ENCODE data around the gene SLC26A2.
A peak's percentile ranks its signal among the peaks of the same experiment; 100 is the strongest.
"Not testable (repeated sequence)": the region's sequence is repeated elsewhere in the genome, so short reads cannot be mapped to it uniquely, and the experiment has no call there.

SLC26A2 gene

DNA sequence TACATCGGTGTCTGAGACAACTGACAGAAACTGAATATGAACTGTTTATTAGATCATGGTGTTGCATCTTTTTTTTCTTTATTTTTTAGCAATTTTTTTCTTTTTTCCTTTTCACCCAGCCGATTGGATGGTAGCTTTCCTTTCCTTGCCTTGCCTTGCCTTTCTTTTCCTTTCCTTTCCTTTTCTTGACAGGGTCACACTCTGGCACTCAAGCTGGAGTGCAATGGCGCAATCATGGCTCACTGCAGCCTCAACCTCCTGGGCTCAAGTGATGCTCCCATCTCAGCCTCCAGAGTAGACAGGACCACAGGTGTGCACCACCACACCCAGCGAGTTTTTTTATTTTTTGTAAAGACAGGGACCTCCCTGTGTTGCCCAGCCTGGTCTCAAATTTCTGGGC is 18.8 kb upstream of the SLC26A2 start:
- Histone ChIP-seq H3K4me3 (ENCODE audit: low read length) (no peak overlapping the region), H3K36me3 (ENCODE audit: insufficient read depth, low read length) (no peaks in the 10 kb centered on the region), H3K9me3 (ENCODE audit: low read length) (no peaks in the 10 kb centered on the region), H3K4me1 (ENCODE audit: insufficient read depth, low read length) (peaks cover 9% of the 10 kb centered on the region), H3K27me3 (ENCODE audit: insufficient read depth, low read length) (no peaks in the 10 kb centered on the region), H2AFZ (ENCODE audit: low read depth, low read length) (no peak overlapping the region)

DNA sequence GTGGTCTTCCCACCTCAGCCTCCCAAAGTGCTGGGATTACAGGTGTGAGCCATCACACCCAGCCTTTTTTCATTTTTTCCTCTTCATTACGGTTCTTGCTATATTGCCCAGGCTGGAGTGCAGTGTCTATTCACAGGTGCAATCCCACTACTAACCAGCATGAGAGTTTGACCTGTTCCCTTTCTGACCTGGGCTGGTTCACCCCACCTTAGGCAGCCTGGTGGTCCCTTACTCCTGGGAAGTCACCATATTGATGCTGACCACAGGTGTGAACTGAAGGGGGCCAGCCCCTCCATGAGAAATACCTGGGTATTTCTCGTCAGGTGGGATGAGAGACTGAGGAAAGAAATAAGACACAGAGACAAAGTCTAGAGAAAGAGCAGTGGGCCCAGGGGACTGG is 18.4 kb upstream of the SLC26A2 start:
- Histone ChIP-seq H3K9me3 (ENCODE audit: low read length) (no peaks in the 10 kb centered on the region), H3K4me3 (ENCODE audit: low read length) (no peak overlapping the region), H3K36me3 (ENCODE audit: insufficient read depth, low read length) (no peaks in the 10 kb centered on the region), H3K4me1 (ENCODE audit: insufficient read depth, low read length) (peaks cover 9% of the 10 kb centered on the region), H2AFZ (ENCODE audit: low read depth, low read length) (no peak overlapping the region), H3K27me3 (ENCODE audit: insufficient read depth, low read length) (no peaks in the 10 kb centered on the region)

DNA sequence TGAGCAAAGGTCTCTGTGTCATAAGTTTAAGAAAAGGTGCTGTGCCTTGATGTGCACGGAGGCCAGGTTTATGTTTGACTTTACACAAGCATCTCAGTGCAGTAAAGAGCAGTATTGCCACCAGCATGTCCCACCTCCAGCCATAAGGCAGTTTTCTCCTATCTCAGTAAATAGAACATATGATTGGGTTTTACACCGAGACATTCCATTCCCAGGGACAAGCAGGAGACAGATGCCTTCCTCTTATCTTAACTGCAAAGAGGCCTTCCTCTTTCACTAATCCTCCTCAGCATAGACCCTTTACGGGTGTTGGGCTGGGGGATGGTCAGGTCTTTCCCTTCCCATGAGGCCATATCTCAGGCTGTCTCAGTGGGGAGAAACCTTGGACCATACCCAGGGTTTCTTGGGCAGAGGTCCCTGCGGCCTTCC is 17.8 kb upstream of the SLC26A2 start:
- not testable (repeated sequence) for H3K9me3 ChIP-seq (ENCODE audit: low read length); H3K27me3 ChIP-seq (ENCODE audit: insufficient read depth, low read length); H3K4me3 ChIP-seq (ENCODE audit: low read length); H3K4me1 ChIP-seq (ENCODE audit: insufficient read depth, low read length); H3K36me3 ChIP-seq (ENCODE audit: insufficient read depth, low read length); H2AFZ ChIP-seq (ENCODE audit: low read depth, low read length)

DNA sequence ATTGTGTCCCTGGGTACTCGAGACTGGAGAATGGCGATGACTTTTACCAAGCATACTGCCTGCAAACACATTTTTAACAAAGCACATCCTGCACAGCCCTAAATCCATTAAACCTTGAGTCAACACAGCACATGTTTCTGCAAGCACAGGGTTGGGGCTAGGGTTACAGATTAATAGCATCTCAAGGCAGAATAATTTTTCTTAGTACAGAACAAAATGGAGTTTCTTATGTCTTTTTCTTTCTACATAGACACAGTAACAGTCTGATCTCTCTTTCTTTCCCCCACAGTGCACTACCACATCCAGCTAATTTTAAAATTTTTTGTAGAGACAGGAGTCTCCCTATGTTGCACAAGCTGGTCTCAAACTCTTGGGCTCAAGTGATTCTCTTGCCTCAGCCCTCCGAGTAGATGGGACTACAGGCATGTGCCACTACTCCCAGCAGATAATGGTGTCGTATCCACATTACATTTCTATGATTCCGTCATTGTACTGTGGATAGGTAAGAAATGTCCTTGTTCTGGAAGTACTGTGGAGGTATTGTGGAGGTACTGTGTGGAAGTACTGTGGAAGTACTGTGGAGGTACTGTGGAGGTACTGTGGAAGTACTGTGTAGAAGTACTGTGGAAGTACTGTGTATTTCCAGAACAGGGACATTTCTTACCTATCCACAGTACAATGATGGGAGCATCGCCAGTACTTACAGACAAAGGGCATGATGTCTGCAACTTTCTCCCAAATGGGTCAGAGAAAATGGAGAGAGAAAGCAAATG is 17.2 kb upstream of the SLC26A2 start:
- H3K9me3 ChIP-seq (ENCODE audit: low read length); H3K4me3 ChIP-seq (ENCODE audit: low read length); H3K36me3 ChIP-seq (ENCODE audit: insufficient read depth, low read length); H3K27me3 ChIP-seq (ENCODE audit: insufficient read depth, low read length); H3K4me1 ChIP-seq (ENCODE audit: insufficient read depth, low read length); H2AFZ ChIP-seq (ENCODE audit: low read depth, low read length): not testable (repeated sequence)

DNA sequence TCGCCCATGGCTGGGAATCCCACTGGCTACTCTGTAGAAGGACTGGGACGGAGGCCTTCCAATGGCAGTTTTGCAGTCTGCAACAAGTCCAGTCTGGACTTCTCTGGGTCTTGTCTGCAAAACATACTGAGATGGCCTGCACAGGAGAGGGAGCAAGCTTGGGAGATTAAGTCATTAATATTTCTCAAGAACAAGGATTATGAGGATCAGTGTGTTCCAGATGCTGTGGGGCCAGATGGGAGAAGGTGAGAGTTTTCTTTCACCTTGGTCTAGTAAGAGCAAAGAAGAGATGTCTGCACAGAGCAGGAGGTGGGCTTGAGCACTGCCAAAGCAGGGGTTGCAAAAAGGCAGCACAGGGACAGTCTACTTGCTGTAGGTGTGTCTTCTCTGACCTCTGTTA is 15.9 kb upstream of the SLC26A2 start, which contains the start of gene PDE6A:
TSS of gene PDE6A (minus strand) at position 128 of the 400 bp plus-strand sequence. CDS start at position 8, 120 bp downstream.
- H3K27me3 ChIP-seq (ENCODE audit: insufficient read depth, low read length): peaks cover 8% of the 10 kb centered on the region
- no peaks in the 10 kb centered on the region for H3K36me3 ChIP-seq (ENCODE audit: insufficient read depth, low read length)
- H3K9me3 ChIP-seq (ENCODE audit: low read length): no peaks in the 10 kb centered on the region
- H3K4me3 ChIP-seq (ENCODE audit: low read length): no peak within 1 kb of the TSS
- no peak within 1 kb of the TSS for H2AFZ ChIP-seq (ENCODE audit: low read depth, low read length)
- peaks cover 9% of the 10 kb centered on the region for H3K4me1 ChIP-seq (ENCODE audit: insufficient read depth, low read length)

DNA sequence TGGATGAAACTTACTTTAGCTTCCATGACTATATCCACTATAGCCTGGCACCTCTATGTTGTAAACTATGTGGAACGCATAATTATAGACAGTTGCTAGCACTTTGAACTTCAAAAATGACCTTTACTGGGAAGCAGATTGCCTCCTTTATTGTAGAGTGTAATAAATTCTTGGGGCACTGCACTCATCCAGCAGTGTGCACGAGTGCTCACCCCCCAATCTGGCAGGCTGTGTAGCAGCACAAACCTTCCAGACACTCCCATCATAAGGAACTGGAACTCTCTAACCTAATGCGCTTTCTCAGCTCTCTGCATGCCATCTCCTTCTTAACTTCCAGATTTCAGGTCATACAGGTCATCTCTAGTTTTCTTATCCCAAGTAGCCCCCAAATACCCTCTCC is 14.4 kb upstream of the SLC26A2 start:
- Histone ChIP-seq H3K27me3 (ENCODE audit: insufficient read depth, low read length) (peaks cover 8% of the 10 kb centered on the region), H3K36me3 (ENCODE audit: insufficient read depth, low read length) (no peaks in the 10 kb centered on the region), H3K9me3 (ENCODE audit: low read length) (no peaks in the 10 kb centered on the region), H2AFZ (ENCODE audit: low read depth, low read length) (no peak overlapping the region), H3K4me1 (ENCODE audit: insufficient read depth, low read length) (peaks cover 6% of the 10 kb centered on the region), H3K4me3 (ENCODE audit: low read length) (no peak overlapping the region)

DNA sequence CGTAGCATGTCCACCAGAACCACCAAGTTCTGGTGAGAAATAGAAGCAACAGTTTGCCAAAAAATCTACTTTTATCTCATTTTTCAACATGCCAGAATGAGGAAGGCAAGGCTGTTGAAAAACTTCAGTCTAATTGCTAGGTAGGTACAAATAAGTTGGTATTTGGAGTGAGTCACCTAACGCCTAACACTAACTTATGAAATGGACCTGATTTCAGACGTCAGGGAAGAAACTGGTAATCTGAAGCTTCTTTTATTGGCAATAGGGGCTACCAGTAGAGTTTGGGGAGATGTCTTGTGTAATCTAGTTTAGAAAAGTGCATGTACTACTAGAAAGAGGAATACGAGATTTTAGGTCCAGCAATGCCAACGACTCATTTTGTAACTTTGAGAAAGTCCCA is 11.6 kb upstream of the SLC26A2 start:
- Histone ChIP-seq H3K9me3 (ENCODE audit: low read length) (no peaks in the 10 kb centered on the region), H3K36me3 (ENCODE audit: insufficient read depth, low read length) (no peaks in the 10 kb centered on the region), H3K4me3 (ENCODE audit: low read length) (no peak overlapping the region), H3K4me1 (ENCODE audit: insufficient read depth, low read length) (no peaks in the 10 kb centered on the region), H2AFZ (ENCODE audit: low read depth, low read length) (no peak overlapping the region), H3K27me3 (ENCODE audit: insufficient read depth, low read length) (peaks cover 11% of the 10 kb centered on the region)

DNA sequence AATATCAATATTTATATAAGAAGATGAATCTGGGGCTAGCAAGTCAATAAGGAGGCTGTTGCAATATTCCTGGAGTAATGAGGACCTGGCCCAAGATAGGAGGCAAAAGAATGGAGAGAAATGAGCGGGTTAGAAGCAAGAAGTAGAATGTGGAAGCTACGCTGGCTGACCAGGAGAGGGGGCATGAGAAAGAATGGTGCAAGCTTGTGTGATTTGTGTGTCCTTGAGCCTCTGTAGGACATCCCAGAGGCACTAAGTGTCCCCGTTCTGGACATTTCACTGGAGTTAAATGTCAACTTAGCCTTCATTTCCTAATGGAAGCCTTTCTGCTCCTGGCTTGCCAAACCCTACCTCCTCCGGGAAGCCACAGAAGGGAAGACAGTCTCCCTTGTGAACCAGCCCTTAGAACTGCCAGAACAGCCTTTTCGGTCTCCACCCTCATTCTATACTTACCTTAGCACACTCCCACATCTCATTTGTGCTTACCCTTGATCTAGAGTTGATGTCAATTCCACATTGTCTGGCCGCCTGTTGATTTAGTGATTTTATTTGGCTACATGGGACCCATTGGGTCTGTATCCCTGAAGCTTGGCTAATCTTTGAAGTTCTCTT is 9.3 kb upstream of the SLC26A2 start:
- Histone ChIP-seq H3K4me3 (ENCODE audit: low read length) (no peak overlapping the region), H3K4me1 (ENCODE audit: insufficient read depth, low read length) (no peaks in the 10 kb centered on the region), H3K27me3 (ENCODE audit: insufficient read depth, low read length) (peaks cover 11% of the 10 kb centered on the region)

DNA sequence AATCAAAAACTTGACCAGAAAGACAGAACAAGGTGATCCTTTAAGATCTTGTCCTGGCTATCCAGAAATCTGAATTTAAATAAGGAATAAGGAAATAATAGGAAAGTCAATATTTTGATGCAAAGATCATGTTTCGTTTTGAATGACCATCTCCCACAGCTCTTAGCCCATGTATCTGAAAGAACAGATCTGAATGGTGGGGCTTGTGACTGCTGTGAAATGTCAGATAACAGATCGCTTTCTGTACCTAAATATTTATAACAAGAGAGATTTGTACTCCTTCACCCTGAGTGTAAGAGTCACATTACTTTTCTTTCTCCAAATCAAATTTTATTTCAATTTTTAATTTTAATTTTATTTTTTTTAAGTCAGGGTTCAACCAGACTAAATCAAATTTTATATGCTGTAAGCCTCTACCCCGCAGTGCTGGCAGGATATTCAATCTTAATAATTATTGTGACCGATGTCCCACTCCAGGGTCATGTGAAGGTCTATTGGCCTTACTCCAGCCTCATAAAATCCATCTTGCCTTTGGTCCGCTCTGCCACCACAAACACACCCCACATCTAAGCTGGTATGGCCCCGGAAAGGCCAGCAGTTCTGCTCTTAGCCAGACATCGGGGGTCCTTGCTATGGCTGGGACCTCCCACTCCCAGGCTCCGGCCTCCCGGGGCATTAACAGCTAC is 7.0 kb upstream of the SLC26A2 start:
- Histone ChIP-seq H3K36me3 (ENCODE audit: insufficient read depth, low read length) (no peaks in the 10 kb centered on the region), H2AFZ (ENCODE audit: low read depth, low read length) (no peak overlapping the region), H3K9me3 (ENCODE audit: low read length) (no peaks in the 10 kb centered on the region), H3K4me1 (ENCODE audit: insufficient read depth, low read length) (no peaks in the 10 kb centered on the region), H3K4me3 (ENCODE audit: low read length) (no peak overlapping the region), H3K27me3 (ENCODE audit: insufficient read depth, low read length) (peaks cover 8% of the 10 kb centered on the region)

More for the DNA sequence above, 9.3 kb upstream of the SLC26A2 start:
- H3K36me3 ChIP-seq (ENCODE audit: insufficient read depth, low read length): no peaks in the 10 kb centered on the region
- H3K9me3 ChIP-seq (ENCODE audit: low read length): no peaks in the 10 kb centered on the region
- H2AFZ ChIP-seq (ENCODE audit: low read depth, low read length): no peak overlapping the region

DNA sequence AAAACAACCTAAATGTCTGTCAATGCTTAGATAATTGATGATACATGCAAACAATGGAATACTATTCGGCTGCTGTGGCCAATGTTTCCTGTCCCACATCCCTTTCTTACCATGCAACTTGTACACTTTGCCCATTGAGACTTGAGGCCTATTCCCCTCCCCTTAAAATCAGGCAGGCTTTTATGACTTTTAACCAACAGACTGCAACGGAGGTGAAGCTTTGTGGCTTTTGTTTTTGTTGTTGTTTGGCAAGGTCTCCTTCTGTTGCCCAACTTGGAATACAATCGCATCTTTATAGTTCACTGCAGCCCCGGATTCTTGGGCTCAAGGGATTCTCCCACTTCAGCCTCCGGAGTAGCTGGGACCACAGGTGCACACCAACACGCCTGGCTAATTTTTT is 5.8 kb upstream of the SLC26A2 start:
- Histone ChIP-seq H3K4me1 (ENCODE audit: insufficient read depth, low read length) (peaks cover 5% of the 10 kb centered on the region), H2AFZ (ENCODE audit: low read depth, low read length) (no peak overlapping the region), H3K9me3 (ENCODE audit: low read length) (no peaks in the 10 kb centered on the region), H3K4me3 (ENCODE audit: low read length) (no peak overlapping the region), H3K36me3 (ENCODE audit: insufficient read depth, low read length) (no peaks in the 10 kb centered on the region), H3K27me3 (ENCODE audit: insufficient read depth, low read length) (peaks cover 3% of the 10 kb centered on the region)

DNA sequence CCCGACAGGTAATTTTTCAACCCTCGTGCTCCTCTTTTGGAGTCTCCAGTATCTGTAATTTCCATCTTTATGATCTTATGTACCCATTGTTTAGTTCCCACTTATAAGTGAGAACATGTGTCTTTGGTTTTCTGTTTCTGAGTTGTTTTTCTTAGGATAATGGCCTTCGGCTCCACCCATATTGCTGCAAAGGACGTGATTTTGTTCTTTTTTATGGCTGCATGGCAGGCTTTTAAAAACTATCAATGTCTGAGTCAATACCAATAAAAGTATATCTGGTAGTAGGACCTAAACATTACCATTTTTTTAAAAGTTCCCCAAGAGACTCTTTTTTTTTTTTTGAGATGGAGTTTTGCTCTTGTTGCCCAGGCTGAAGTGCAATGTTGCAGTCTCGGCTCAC is 3.9 kb upstream of the SLC26A2 start:
- Histone ChIP-seq H2AFZ (ENCODE audit: low read depth, low read length) (no peak overlapping the region), H3K36me3 (ENCODE audit: insufficient read depth, low read length) (no peaks in the 10 kb centered on the region), H3K27me3 (ENCODE audit: insufficient read depth, low read length) (peaks cover 3% of the 10 kb centered on the region), H3K9me3 (ENCODE audit: low read length) (no peaks in the 10 kb centered on the region), H3K4me1 (ENCODE audit: insufficient read depth, low read length) (peaks cover 11% of the 10 kb centered on the region), H3K4me3 (ENCODE audit: low read length) (no peak overlapping the region)

DNA sequence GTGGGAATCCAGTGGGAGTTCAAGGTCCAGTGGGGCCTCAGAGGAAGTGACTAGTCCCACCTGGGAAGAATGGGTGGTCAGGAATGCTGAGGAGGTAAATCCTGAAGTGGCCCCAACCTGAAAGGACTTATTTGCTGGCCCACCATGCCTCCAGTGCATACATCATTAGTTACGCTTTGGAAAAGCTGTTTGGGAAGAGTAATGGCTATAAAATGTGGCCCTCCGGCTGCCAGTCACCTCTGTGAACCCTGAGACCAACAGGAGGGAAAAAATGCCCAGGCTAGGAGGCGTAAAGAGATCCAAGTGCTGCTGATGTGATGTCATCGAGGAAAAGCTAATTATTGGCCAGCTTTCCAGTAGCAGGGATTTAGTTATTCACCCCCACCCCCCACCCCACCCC is 2.7 kb upstream of the SLC26A2 start:
- Histone ChIP-seq H3K4me1 (ENCODE audit: insufficient read depth, low read length) (peaks cover 11% of the 10 kb centered on the region), H3K27me3 (ENCODE audit: insufficient read depth, low read length) (no peaks in the 10 kb centered on the region), H3K36me3 (ENCODE audit: insufficient read depth, low read length) (no peaks in the 10 kb centered on the region)

DNA sequence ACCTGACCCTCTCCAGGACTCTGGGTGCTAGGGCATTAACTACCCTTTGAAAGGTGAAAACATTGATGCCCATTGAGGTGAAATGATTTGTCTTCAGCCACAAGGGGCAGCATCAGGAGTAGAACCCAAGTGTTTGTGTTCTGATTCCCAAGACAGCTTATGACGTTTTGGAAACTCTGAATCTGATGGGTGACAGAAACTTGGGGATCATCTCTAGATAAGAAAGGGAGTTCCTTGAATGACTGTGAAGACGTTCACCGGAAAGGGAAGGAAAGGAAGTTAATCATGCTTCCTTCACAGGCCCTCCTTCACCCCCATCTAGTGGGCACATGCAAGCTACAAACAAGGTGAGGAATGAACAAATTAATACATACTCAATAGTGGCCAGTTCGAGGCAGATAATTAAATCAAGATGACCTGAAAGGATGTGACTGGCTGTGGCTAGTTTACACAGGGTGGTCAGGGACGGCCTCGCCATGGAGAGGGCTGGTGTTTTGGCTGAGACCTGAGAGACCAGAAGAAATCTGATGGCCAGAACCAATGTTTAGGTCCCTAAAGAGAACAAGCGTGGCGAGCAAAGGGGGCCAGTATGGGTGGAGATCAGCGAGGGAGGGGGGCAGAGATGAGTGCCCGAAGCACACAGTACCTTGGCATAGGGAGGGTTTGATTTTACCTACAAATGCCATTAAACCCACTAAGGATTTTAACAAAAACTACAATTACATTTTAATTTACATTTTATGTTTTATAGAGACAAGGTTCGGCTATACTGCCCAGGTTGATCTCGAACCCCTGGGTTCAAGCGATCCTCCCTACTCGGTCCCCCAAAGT is 937 bp upstream of the SLC26A2 start:
- Histone ChIP-seq H3K27me3 (ENCODE audit: insufficient read depth, low read length) (no peaks in the 10 kb centered on the region), H3K36me3 (ENCODE audit: insufficient read depth, low read length) (no peaks in the 10 kb centered on the region), H2AFZ (ENCODE audit: low read depth, low read length) (peak overlapping the region; percentile 89), H3K4me3 (ENCODE audit: low read length) (peak overlapping the region; percentile 64), H3K9me3 (ENCODE audit: low read length) (no peaks in the 10 kb centered on the region), H3K4me1 (ENCODE audit: insufficient read depth, low read length) (peaks cover 11% of the 10 kb centered on the region)

More for the DNA sequence above, 2.7 kb upstream of the SLC26A2 start:
- Histone ChIP-seq H3K9me3 (ENCODE audit: low read length) (no peaks in the 10 kb centered on the region), H2AFZ (ENCODE audit: low read depth, low read length) (no peak overlapping the region), H3K4me3 (ENCODE audit: low read length) (no peak overlapping the region)

Data from neuron (in vitro differentiated cells).